HG03066 (cell line): Measurements from ENCODE around the gene VPS25.
"Not testable (repeated sequence)": the region's sequence is repeated elsewhere in the genome, so short reads cannot be mapped to it uniquely, and the experiment has no call there.

Experiments
- ATAC-seq: cut with Tn5 transposase; IDR thresholded peaks from one replicate; pipeline ENCODE4 v1.9.1; 2021; ENCODE audit warnings: low read depth; ENCODE audit not compliant: unreplicated experiment

Gene VPS25

DNA sequence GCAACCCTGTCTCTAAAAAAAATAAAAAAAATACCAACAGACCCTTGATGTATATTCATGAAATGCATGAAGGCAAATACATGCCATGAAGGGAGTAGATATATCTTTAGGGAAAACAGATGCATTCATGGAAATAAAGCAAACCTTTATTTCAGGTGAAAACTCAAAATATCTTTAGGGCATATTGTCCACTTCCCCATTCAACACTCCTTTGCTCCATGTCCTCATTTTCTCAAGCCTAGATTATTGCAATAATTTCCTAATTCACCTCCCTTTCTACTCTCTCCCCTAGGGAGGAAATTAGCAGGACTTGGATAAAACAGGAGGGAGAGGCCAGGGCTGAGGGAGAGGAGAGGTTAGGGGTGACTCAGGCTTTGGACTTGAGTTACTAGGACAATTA lies 5.7 kb upstream of the VPS25 start:
- ATAC-seq, result no peak

DNA sequence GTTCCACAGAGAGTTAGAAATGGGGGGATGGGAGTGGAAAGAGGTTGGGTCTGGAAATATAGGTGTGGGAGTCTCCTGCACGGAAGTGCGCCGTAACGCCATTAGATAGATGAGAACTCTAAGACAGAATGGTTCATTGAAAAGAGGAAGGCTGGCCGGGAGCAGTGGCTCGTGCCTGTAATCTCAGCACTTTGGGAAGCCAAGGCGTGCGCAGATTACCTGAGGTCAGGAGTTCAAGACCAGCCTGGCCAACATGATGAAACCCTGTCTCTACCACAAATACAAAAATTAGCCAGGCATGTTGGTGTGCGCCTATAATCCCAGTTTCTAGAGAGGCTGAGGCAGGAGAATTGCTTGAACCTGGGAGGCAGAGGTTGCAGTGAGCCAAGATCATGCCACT lies 5.2 kb upstream of the VPS25 start:
- not testable (repeated sequence) for ATAC-seq

DNA sequence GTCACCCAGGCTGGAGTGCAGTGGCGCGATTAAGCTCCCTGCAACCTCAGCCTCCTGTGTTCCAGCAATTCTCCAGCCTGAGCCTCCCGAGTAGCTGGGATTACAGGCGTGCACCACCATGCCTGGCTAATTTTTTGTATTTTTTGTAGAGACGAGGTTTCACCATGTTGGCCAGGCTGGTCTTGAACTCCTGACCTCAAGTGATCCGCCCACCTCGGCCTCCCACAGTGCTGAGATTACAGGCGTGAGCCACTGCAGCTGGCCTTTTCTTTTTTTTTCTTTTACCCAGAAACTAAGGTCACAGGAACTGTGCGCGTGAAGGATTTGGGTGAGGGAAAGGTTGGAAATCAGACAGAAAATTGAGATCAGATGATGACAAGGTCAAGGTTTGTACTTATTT lies 3.3 kb upstream of the VPS25 start:
- ATAC-seq, result not testable (repeated sequence)

DNA sequence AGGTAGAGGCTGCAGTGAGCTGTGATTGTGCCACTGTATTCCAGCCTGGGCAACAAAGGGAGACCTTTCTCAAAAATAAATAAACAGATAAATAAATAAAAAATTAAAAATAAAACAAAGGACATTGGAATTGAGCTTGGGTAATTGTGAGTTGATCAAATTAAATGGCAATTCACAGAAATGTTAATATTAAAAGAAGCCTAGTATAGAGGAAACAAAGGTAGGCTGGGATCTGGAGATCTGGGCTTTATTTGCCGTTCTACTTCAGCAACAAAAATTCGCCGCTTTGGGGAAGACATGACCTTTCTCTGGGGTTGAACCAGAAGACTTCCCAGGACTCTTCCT lies 332 bp upstream of the VPS25 start:
- ATAC-seq, result no peak

DNA sequence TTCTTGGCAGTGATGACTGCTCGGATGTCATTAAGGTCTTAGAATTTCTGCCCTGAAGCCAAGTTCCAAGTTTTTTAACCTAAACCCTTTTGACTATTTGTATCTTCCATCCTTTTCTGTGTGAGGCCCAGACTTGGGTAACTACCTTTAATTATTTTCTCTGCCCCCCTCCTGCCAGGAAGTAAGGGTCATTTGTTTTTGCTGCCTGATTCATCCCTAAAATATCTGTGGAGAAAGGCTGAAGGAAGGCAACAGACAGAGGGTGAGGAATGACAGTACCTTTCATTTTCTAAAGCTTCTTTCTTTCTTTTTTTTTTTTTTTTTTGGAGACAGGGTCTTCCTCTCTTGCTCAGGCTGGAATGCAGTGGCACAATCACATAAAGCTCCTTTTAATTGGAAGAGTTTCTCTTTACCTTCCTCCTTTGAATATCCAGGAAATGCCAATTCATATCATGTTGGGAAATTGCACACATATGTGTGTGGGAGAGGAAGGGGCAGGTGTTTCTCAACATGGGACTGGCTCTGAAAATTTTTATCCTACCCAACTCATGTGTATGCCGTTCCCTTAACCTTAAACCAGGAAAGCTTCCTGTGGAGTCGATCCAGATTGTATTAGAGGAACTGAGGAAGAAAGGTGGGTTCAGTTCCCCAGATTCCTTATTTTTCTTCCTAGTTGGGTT lies 957 bp downstream of the VPS25 start:
- ATAC-seq, result no peak

DNA sequence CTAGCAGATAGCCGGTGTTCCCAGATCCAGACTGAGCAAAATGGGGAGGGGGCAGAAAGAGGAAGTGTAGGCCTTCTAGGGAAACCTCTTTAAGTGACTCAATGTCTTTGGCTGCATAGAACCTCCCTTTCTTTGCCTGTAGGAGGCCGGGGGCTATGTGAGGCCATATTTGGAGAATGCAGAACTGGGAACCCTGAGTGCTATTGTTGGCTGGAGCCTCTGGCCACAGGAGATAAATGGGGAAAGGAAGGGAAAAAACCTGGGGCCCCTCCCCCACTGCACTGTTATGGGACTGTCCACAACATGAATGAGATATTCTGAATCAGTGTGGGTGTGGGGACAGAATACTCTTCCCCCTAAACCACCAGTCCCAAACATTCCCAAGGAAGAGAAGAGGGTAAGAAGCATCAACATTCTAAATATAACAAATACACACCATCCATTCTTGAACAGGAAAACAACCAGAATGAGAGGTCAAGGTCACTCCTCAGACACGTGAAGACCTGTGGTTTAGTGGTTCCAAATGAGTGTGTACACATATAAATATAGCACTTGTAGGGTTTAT lies 2.4 kb downstream of the VPS25 start:
- no peak for ATAC-seq

DNA sequence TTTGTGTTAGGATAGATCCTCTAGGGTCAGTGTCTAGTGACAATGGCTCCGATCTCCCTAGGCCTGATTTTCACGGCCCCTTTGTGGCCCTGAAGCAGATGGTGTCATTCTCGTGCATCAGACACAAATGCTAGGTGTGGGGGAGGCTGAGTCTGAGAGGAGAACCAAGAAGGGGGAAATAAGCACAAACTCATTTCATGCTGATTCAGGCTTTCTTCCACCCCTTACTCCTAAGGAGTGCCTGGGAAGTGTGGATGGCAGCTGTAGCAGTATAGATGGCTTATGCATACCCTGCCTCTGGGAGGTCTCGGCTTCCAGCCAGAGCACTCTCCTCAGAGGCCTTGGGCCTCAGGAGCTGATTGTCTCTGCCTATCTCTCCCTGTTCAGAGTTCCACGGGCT lies 5.3 kb downstream of the VPS25 start:
- no peak for ATAC-seq

DNA sequence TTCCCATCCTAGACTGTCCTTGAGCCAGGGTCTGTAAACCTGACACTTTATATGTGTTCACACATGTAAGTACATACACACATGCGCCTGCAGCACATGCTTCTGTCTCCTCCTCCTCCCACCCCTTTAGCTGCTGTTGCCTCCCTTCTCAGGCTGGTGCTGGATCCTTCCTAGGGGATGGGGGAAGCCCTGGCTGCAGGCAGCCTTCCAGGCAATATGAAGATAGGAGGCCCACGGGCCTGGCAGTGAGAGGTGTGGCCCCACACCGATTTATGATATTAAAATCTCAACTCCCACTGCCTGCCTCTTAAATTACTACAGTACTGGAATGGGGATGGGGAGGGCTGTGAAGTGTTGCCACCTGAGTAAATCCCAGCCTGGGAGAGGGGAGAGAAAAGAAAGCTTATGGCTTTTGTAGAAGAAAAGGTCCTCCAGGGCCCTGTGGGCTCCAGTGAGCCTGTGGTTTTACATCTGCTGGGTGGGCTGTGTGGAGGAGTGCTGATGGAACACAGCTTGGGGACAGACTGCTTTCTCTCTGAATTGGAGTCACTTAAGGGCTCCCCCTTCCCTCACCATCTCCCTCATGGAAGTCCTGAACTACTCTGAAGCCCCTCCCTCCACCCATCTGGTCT lies 6.2 kb downstream of the VPS25 start:
- no peak for ATAC-seq

DNA sequence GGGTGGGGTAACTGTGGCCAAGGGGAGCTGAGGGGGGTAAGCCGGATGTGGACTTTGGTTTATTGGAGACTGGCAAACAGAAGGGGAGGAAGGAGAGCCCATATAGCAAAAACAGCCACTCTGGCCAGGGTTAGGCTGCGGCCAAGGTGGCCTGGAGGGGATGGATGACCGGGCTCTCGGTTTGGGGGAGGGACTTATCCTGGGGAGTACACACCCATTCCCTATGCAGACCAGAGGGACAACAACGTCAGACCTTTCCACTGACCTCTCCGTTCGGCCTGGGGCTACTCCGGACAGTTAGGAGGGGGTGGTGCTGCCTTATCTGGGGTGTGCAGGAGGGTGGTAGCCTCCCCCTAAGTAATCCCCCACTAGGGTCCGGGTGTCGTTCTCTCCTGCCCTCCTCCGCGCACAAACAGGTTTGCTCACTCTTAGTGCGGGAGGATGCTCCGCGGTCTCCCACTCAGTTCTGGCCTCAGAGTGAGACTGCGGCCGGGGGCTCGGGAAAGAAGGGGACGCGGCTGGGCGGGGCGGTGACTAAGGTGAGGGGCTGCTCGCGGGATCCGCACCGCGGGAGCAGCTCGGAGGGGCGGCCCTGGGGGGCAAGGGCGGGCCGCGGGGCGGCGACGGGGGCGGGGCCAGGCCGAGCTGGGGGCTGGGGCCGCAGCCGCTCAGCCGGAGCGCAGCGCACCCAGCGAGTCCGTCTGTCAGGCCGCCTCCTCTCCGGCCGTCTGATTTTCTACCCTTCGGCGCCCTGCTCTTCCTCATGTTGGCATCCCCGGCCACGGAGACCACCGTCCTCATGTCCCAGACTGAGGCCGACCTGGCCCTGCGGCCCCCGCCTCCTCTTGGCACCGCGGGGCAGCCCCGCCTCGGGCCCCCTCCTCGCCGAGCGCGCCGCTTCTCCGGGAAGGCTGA lies 6.9 kb downstream of the VPS25 start, which contains the start of gene WNK4:
Gene WNK4, plus strand, starts transcription at position 675 of the 915 bp plus-strand sequence. Its CDS starts 89 bp downstream, at position 764.
- ATAC-seq, result no peak

DNA sequence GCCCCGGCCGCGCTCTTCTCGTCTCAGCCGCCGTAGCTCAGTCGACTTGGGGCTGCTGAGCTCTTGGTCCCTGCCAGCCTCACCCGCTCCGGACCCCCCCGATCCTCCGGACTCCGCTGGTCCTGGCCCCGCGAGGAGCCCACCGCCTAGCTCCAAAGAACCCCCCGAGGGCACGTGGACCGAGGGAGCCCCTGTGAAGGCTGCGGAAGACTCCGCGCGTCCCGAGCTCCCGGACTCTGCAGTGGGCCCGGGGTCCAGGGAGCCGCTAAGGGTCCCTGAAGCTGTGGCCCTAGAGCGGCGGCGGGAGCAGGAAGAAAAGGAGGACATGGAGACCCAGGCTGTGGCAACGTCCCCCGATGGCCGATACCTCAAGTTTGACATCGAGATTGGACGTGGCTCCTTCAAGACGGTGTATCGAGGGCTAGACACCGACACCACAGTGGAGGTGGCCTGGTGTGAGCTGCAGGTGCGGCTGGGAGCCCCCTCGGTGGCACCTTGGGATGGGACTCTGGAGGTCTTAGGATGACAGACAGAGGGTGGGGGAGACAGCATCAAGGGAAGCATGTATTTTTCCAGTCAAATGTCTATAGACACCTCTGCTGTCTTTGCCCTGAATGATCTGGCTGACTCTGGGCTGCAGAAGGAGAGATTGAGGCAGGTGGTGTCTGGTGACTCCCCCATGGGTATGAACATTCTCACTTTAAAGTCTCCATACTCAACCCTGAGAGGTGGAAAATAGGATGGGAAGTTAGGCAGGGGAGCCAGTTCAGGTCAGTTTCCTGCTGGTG lies 7.8 kb downstream of the VPS25 start:
- no peak for ATAC-seq

DNA sequence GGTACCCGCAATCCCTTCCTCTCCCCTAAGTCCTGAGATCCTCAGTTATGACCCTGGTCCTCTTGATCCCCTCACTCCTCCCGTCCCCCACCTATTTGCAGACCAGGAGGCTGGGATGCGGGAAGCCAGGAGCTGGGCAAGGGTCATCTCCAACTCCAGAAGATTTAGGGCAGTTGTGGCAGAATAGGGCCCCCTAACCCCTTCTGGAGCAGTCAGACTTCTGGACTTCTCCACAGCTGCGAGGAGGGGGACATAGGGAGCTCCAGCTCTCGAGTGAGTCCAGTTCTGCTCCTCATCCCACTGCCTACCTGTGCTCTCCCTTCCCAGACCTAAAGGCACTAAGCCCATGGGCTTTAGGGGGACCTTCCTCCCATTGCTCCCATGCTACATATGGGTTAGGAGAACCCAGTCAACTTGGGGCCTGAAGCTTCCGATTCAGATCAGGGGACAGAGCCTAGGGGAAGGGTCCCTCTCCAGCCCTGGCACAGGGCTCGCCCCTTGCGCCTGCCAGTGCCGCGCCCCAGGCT lies 8.5 kb downstream of the VPS25 start:
- no peak for ATAC-seq

DNA sequence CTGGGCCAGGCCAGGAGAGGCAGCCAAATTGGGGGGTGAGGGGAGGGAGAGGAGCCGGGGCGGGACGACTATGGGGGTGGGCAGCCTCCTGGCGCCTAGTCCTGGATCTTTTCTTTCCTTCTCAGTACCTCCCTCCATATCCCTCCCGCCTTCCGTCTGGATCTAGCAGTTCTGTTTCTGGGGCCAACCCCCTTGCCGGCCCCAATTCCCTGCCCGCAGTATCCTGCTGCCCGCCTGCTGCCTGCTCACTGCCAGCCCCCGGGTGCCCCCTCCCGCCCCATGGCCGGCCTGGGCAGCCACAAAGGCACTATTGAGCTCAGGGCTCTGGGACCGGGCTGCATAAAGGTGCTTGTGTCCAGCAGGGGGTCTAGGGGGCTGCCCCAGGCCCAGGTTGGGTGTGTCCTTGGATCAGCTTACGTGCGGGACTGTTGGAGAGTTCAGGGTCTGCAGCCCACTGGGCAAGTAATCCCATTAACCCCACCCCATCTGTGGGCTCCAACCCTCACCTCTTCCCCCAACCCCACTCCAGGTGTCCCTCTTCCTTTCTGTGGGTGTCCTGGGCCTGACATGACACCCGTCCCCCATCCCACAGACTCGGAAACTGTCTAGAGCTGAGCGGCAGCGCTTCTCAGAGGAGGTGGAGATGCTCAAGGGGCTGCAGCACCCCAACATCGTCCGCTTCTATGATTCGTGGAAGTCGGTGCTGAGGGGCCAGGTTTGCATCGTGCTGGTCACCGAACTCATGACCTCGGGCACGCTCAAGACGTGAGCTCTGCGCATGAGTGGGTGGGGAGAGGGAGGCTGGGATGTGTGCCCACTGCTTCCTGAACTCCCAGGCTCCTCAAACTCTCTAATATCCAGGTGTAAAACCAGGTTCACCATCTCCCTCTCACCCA lies 9.2 kb downstream of the VPS25 start:
- ATAC-seq, result no peak

DNA sequence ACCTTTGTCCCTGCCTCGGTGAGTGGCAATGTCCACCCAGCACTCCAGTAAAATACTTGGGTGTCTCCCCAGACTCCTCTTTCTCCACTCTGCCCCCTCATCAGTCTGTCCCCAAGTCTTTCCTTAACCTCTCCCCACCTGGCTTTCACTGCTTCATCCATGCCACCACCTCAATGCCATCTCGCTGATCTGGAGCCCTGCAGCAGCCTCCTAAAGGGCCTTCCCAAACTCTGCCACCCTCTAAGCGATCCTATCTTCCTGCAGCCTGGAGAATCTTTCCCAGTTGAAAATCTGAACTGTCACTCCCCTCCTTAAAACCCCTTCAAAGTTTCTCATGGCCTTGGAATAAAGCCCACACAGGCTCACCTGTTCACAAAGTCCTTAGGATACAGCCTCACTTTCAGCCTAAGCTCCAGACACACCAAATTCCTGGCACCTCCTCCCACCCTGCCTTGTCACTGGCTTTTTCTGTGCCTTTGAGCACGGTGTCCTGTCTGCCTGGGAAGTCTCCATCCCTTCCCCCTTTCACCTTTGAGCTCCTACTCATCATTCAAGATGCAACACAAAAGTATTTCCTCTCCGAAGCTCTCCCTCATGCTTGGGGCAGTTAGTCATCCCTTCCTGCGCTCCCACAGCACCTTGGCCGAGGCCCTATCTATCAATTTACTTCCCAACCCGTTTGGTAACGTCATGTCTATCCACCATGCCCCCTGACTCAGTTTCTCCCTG lies 10.0 kb downstream of the VPS25 start:
- ATAC-seq, result no peak

DNA sequence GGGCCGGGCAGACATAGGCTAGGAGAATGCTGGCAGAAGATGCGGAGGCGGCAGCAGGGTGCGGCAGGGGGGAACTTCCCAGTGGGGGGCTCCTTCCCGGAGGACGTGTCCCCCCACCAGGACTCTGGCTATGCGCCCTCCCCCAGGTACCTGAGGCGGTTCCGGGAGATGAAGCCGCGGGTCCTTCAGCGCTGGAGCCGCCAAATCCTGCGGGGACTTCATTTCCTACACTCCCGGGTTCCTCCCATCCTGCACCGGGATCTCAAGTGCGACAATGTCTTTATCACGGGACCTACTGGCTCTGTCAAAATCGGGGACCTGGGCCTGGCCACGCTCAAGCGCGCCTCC lies 10.5 kb downstream of the VPS25 start:
- ATAC-seq, result no peak

DNA sequence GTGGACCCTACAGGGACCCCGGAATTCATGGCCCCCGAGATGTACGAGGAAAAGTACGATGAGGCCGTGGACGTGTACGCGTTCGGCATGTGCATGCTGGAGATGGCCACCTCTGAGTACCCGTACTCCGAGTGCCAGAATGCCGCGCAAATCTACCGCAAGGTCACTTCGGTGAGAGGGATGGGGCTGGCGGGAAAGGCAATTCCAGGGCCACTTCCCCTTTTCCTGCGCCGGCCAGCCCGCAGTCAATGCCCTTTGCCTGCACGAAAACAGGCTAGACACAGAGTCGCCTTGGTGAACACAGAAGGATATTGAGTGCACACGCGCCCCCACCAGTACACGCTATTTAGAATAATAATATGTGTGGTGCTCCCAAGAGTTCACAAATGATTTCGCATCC lies 11.2 kb downstream of the VPS25 start:
- no peak for ATAC-seq

DNA sequence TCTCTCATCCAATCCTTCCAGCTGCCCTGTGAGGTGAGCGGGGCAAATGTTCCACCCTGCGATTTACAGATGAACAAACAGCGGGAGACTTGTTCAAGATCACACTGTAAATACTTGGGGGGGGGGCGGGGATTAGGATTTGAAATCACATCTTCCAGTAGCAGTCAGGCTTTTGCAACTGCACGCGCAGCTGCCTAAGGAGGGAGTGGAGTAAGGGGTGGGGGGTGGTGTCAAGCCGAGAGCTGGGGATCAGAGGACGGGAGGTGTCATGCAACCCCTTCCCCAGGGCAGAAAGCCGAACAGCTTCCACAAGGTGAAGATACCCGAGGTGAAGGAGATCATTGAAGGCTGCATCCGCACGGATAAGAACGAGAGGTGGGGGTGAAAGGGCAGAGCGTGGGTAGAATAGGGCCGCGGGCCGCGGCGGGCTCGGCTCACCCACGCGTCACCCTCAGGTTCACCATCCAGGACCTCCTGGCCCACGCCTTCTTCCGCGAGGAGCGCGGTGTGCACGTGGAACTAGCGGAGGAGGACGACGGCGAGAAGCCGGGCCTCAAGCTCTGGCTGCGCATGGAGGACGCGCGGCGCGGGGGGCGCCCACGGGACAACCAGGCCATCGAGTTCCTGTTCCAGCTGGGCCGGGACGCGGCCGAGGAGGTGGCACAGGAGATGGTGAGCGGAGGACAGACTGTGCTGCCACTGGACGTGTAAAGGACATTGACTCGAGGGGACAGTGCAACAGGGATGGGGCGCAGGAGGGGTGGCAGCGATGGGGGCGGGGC lies 11.8 kb downstream of the VPS25 start:
- ATAC-seq, result no peak

DNA sequence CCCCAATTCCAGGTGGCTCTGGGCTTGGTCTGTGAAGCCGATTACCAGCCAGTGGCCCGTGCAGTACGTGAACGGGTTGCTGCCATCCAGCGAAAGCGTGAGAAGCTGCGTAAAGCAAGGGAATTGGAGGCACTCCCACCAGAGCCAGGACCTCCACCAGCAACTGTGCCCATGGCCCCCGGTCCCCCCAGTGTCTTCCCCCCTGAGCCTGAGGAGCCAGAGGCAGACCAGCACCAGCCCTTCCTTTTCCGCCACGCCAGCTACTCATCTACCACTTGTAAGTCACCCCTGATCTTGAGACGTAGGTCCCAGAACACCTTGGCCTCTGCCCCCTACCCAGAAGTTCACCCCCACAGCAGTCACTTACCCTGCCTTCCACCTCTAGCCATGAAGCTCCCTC lies 14.0 kb downstream of the VPS25 start:
- no peak for ATAC-seq

DNA sequence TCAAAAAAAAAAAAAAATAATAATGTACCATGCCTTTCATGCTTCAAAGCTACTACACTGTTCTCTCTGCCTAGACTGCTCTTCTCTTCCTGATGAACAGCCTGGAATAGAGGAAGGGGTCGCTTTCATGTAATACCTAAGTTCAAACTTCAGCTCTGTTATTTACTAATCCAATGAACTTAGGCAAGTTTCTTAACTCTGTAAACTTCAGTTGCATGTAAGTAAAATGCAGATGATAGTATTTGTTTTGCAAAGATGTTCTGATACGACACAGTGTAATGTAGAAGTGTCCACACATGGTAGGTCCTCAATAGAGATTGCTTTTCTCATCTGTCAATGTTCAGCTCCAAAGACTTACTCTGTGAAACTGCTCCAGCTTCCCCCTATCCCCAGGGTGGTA lies 18.7 kb downstream of the VPS25 start:
- no peak for ATAC-seq
